ENCODE results near the gene ZBTB44. TPM values are rescaled to one million over a fixed set of nuclear protein-coding genes. Genes with fewer than 3 reads are reported as not detected.

ZBTB44 gene
- polyA plus RNA-seq, 1 experiment = 18.7 TPM

DNA sequence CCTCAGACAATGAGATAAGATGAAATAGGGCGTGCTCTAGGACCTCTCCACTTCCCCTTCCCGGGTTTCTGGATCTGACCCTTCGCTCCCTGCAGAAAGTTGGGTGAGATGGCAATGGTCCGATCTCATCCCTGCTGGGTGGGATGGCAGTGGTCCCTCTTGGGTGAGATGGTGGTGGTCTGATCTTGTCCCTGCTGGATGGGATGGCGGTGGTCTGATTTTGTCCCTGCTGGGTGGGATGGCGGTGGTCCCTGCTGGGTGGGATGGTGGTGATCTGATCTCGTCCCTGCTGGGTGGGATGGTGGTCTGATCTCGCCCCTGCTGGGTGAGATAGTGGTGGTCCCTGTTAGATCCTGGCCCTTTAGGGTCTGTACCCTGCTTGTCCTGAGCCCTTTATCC lies 133.8 kb downstream of the ZBTB44 start:
- POLR2A ChIA-PET = no interaction called here
- Histone ChIP-seq H3K9me3 (ENCODE audit: control insufficient read depth, insufficient read depth, low read length) (no peaks in the 10 kb centered on the region; the same call in 1 of the 2 replicates), H3K27me3 (ENCODE audit: control insufficient read depth, insufficient read depth, low read length) (peaks cover 28% of the 10 kb centered on the region), H3K4me3 (ENCODE audit: low read depth, low read length) (no peak overlapping the region), H3K27ac (ENCODE audit: low read depth, low read length) (no peak overlapping the region)
- TF ChIP-seq, protein P1, sequence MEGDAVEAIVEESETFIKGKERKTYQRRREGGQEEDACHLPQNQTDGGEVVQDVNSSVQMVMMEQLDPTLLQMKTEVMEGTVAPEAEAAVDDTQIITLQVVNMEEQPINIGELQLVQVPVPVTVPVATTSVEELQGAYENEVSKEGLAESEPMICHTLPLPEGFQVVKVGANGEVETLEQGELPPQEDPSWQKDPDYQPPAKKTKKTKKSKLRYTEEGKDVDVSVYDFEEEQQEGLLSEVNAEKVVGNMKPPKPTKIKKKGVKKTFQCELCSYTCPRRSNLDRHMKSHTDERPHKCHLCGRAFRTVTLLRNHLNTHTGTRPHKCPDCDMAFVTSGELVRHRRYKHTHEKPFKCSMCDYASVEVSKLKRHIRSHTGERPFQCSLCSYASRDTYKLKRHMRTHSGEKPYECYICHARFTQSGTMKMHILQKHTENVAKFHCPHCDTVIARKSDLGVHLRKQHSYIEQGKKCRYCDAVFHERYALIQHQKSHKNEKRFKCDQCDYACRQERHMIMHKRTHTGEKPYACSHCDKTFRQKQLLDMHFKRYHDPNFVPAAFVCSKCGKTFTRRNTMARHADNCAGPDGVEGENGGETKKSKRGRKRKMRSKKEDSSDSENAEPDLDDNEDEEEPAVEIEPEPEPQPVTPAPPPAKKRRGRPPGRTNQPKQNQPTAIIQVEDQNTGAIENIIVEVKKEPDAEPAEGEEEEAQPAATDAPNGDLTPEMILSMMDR (IDR thresholded peaks at IDR 0.05; ENCODE audit: low read depth, low read length) = no peak
- CTCF ChIA-PET = no interaction called here
- no peak for DNase-seq (ENCODE audit: low read depth, low spot score)

DNA sequence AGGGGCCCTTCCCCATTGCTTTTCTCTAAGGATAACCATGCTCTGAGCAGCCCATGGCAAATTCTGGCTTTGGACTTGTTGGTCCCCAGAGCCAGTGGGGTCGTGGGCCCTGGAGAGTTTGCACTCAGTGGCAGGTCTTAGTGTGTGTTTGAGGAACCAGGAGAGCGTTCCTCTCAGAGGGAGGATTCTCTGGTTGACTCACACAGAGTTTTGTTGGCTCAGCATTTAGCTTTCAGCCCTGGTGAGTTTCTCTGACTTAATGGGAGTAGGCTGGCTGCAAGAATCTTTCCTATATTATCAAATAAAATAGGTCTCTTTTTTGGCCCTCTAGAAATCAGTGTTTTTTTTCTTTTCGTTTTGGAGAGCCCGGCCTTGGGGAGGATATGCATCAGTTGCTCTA lies 134.2 kb downstream of the ZBTB44 start:
- no peak for DNase-seq (ENCODE audit: low read depth, low spot score)
- no peak overlapping the region for H3K4me3 ChIP-seq (ENCODE audit: low read depth, low read length)
- peaks cover 27% of the 10 kb centered on the region for H3K27me3 ChIP-seq (ENCODE audit: control insufficient read depth, insufficient read depth, low read length)

DNA sequence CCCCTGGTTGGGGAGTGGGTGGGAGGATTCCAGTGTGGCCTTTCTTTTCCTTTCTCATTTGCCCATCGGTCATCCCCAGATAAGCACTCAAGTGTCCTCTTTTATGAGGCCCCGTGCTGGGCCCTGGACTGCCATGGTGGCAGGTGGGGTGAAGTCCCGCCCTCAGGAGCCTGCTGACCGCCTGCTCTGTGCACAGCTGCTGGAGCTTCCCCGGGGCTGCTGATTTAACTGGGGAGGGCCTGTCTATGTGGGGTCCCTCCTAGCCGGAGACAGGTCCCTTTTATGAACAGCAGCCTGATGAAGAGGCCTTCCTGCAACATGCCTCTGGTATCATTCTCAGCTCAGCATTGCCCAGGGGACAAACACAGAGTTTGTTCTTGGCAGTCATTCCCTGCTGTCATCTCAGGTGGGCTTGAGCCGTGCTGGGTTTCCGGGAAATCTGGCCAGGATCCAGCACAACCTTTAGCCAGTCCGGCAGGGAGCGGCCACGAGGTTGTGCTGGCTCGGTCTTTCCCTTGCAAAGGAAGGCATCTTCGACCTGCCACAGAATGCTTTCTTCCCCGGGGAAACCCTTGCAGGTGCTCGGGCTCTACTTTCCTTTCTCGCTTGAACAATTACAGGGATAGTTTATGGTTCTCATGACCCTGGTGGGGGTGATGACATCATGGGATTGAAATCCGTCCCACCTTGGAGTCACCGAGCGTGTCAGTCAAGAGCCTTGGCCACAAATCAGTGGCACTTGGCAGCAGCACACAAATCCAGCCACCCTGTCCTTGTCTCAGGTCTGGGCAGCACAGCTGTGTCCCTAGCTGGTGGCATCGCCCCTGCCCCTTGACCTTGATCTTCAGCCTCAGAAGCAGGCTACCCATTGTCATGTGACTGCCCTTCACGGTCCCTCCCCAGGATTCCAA lies 135.1 kb downstream of the ZBTB44 start:
- Histone ChIP-seq H3K9me3 (ENCODE audit: control insufficient read depth, insufficient read depth, low read length) (peaks cover 3% of the 10 kb centered on the region), H3K27me3 (ENCODE audit: control insufficient read depth, insufficient read depth, low read length) (peaks cover 19% of the 10 kb centered on the region), H3K27ac (ENCODE audit: low read depth, low read length) (no peak overlapping the region), H3K4me3 (ENCODE audit: low read depth, low read length) (no peak overlapping the region)
- ChIA-PET POLR2A (no interaction called here), CTCF (no interaction called here)
- TF ChIP-seq, protein P1 (IDR thresholded peaks at IDR 0.05; ENCODE audit: low read depth, low read length) = no peak
- DNase-seq (ENCODE audit: low read depth, low spot score) = no peak

More for the DNA sequence above, 134.2 kb downstream of the ZBTB44 start:
- ChIA-PET CTCF (no interaction called here), POLR2A (no interaction called here)
- H3K9me3 ChIP-seq (ENCODE audit: control insufficient read depth, insufficient read depth, low read length) = no peaks in the 10 kb centered on the region; the same call in 1 of the 2 replicates
- H3K27ac ChIP-seq (ENCODE audit: low read depth, low read length) = no peak overlapping the region
- TF ChIP-seq, protein P1 (IDR thresholded peaks at IDR 0.05; ENCODE audit: low read depth, low read length) = no peak

DNA sequence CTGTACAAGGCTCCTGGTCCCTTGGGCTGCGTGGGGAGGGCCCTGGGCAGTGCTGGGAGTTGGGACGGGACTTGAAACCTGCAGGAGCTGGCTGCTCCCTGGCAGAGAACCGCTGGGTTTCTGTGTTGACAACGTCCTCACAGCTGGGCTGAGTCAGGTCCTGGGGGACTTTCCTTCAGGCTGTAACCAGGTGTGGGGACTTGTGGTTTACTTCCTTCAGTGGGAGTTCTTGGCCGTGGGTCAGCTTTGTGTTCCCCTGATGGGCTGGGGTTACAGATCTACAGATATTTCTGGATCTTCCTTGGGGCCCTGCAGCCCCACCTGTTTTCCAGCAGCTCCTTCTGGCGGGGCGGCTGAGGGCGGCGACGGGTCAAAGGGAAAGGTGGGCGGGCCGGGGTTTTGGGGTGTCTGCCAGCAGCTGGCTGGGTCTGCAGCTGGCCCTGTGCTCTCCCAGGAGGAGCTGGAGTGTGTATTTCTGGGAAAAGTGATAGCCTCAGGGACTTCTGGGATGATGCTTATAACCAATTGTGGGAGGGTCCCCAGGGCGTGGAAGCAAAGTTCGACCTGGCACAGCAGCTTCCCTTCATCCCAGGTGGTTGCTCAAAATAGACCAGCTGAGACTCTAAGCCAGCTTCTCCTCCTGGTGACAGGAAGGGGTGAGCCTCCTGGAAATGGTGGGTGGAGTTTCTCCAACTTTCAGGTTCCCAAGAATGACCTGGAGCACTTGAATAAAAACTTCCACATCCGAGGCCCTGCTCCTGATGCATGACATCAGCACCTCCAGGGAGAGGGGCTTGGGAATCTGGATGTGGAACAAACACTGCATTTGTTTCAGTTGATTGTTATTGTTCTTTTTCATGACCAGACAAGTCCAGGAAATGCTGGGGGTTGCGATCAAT lies 136.0 kb downstream of the ZBTB44 start:
- Histone ChIP-seq H3K9me3 (ENCODE audit: control insufficient read depth, insufficient read depth, low read length) (peaks cover 5% of the 10 kb centered on the region), H3K27ac (ENCODE audit: low read depth, low read length) (no peak overlapping the region), H3K4me3 (ENCODE audit: low read depth, low read length) (no peak overlapping the region), H3K27me3 (ENCODE audit: control insufficient read depth, insufficient read depth, low read length) (peaks cover 19% of the 10 kb centered on the region)
- TF ChIP-seq, protein P1 (IDR thresholded peaks at IDR 0.05; ENCODE audit: low read depth, low read length) = no peak
- CTCF ChIA-PET = no interaction called here
- POLR2A ChIA-PET = no interaction called here
- DNase-seq (ENCODE audit: low read depth, low spot score) = no peak

Measured in AG04450 (cell line).